H54 (cell line): ENCODE results near the gene METTL9.
"Not testable (repeated sequence)": the region's sequence is repeated elsewhere in the genome, so short reads cannot be mapped to it uniquely, and the experiment has no call there.

Experiments
- DNase-seq: peaks from one replicate; pipeline ENCODE4 v3.0.0; 2011; ENCODE audit warnings: low spot score, mixed read lengths; ENCODE audit not compliant: insufficient read length
- FAIRE-seq: peaks from 3 replicates; lab custom pipeline; 2011; peaks lifted over from hg19 to GRCh38; lab: Jason Lieb, UNC
- POLR2A ChIP-seq: IDR thresholded peaks from 2 replicates; pipeline ENCODE4 v1.6.1; 2011; ENCODE audit warnings: low read depth, mild to moderate bottlenecking, low read length

The METTL9 gene

GRCh38 chr16:21565861-21566669 lies 33.3 kb upstream of the METTL9 start:
- TF ChIP-seq POLR2A: no peak
- no peak for FAIRE-seq
- DNase-seq: no peak

- DNase-seq (no peak), FAIRE-seq (no peak)
These were observed 32.4 kb upstream of the METTL9 start for GRCh38 chr16:21566891-21567414.

GRCh38 chr16:21567496-21567895 lies 31.9 kb upstream of the METTL9 start:
- FAIRE-seq, DNase-seq: not testable (repeated sequence)

More at GRCh38 chr16:21566891-21567414, 32.4 kb upstream of the METTL9 start:
- TF ChIP-seq POLR2A: no peak

GRCh38 chr16:21568502-21569189 lies 30.7 kb upstream of the METTL9 start:
- DNase-seq (no peak), FAIRE-seq (no peak)
- TF ChIP-seq POLR2A: no peak

- DNase-seq: no peak
- no peak for TF ChIP-seq POLR2A
- FAIRE-seq: no peak
These were observed 28.7 kb upstream of the METTL9 start for GRCh38 chr16:21570676-21571017.

DNA sequence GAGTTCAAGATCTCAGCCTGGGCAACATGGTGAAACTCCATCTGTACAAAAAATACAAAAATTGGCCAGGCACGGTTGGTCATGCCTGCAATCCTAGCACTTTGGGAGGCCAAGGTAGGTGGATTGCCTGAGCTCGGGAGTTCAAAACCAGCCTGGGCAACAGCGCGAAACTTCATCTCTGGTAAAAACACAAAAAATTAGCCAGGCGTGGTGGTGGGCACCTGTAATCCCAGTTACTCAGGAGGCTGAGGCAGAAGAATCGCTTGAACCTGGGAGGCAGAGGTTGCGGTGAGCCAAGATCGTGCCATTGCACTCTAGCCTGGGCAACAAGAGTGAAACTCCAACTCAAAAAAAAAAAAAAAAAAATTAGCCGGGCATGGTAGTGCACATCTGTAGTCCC lies 25.9 kb upstream of the METTL9 start:
- DNase-seq, FAIRE-seq: not testable (repeated sequence)

GRCh38 chr16:21574372-21574771 lies 25.0 kb upstream of the METTL9 start:
- TF ChIP-seq POLR2A: no peak
- DNase-seq (no peak), FAIRE-seq (no peak)

DNA sequence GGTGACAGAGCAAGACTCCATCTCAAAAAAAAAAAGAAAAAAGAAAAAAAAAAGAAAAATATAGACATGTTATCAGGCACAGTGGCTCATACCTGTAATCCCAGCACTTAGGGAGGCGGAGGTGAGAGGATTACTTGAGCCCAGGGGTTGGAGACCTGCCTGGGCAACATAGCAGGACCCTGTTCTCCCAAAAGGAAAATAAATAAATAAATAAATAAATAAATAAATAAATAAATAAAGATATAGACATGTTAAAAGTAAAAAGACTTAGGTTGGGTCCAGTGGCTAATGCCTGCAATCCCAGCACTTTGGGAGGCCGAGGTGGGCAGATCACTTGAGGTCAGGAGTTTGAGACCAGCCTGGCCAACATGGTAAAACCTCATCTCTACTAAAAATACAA lies 23.1 kb upstream of the METTL9 start:
- DNase-seq, FAIRE-seq: not testable (repeated sequence)

GRCh38 chr16:21577487-21577886 lies 21.9 kb upstream of the METTL9 start:
- not testable (repeated sequence) for FAIRE-seq, DNase-seq

DNA sequence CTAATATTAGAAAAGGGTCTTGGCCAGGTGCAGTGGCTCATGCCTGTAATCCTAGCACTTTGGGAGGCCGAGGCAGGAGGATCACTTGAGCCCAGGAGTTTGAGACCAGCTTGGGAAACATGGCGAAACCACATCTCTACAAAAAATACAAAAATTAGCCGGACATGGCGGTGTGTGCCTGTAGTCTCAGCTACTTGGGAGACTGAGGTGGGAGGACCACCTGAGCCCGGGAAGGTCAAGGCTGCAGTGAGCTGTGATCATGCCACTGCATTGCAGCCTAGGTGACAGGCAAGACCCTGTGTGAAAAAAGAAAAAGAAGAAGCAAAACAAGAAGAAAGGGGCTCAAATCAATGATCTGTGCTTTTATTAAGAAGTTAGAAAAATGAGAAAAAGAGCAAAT lies 21.1 kb upstream of the METTL9 start:
- not testable (repeated sequence) for DNase-seq, FAIRE-seq

GRCh38 chr16:21580131-21580530 lies 19.2 kb upstream of the METTL9 start:
- FAIRE-seq, DNase-seq: not testable (repeated sequence)

DNA sequence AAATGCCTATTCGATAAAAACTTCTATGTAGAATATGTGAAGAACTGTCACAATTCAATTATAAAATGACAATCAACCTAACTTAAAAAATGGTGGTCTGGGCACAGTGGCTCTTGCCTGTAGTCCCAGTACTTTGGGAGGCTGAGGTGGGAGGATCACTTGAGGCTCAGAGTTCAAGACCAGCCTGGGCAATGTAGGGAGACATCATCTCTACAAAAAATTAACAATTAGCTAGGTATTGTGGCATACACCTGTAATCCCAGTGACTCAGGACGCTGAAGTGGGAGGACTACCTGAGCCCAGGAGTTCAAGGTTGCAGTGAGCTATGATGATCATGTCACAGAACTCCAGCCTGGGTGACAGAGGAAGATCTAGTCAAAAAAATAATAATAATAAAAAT lies 18.6 kb upstream of the METTL9 start:
- no peak for TF ChIP-seq POLR2A
- FAIRE-seq (no peak), DNase-seq (no peak)

- DNase-seq: no peak
- TF ChIP-seq POLR2A: no peak
- FAIRE-seq: no peak
These were observed 14.6 kb upstream of the METTL9 start for GRCh38 chr16:21584817-21585216.

GRCh38 chr16:21588593-21588992 lies 10.8 kb upstream of the METTL9 start:
- FAIRE-seq, DNase-seq: not testable (repeated sequence)

- DNase-seq: no peak
- FAIRE-seq: no peak
These were observed 9.8 kb upstream of the METTL9 start for GRCh38 chr16:21589551-21589950.

More at GRCh38 chr16:21589551-21589950, 9.8 kb upstream of the METTL9 start:
- TF ChIP-seq POLR2A: no peak
